Measurements from ENCODE around the gene SEMA7A.

The SEMA7A gene

GRCh38 chr15:74451322-74451721 is 17.6 kb upstream of the SEMA7A start:
- DNase-seq, result no peak

- DNase-seq, result no peak
Observed at GRCh38 chr15:74449643-74450205, 16.0 kb upstream of the SEMA7A start.

- no peak for DNase-seq
Observed at GRCh38 chr15:74449095-74449494, 15.3 kb upstream of the SEMA7A start.

GRCh38 chr15:74445816-74446763 is 12.3 kb upstream of the SEMA7A start:
- no peak for DNase-seq

GRCh38 chr15:74444106-74445062 is 10.6 kb upstream of the SEMA7A start:
- no peak for DNase-seq

- no peak for DNase-seq
Observed at GRCh38 chr15:74443100-74443909, 9.5 kb upstream of the SEMA7A start.

- no peak for DNase-seq
Observed at GRCh38 chr15:74442604-74443003, 8.8 kb upstream of the SEMA7A start.

GRCh38 chr15:74442063-74442462 is 8.3 kb upstream of the SEMA7A start:
- no peak for DNase-seq

GRCh38 chr15:74441248-74441941 is 7.6 kb upstream of the SEMA7A start:
- DNase-seq, result no peak

- DNase-seq, result peak; percentile 83
Observed at GRCh38 chr15:74438721-74439316, 5.1 kb upstream of the SEMA7A start.

- DNase-seq, result no peak
Observed at GRCh38 chr15:74438206-74438605, 4.4 kb upstream of the SEMA7A start.

- DNase-seq, result no peak
Observed at GRCh38 chr15:74434263-74435136, 742 bp upstream of the SEMA7A start.

GRCh38 chr15:74432968-74433591 is 678 bp downstream of the SEMA7A start:
- DNase-seq, result peak; percentile 7

- no peak for DNase-seq
Observed at GRCh38 chr15:74432271-74432967, 1.3 kb downstream of the SEMA7A start.

GRCh38 chr15:74431645-74432044 is 2.1 kb downstream of the SEMA7A start:
- DNase-seq, result no peak

- no peak for DNase-seq
Observed at GRCh38 chr15:74431116-74431515, 2.6 kb downstream of the SEMA7A start.

- DNase-seq, result no peak
Observed at GRCh38 chr15:74430510-74430951, 3.2 kb downstream of the SEMA7A start.

- DNase-seq, result no peak
Observed at GRCh38 chr15:74429781-74430400, 3.9 kb downstream of the SEMA7A start.

Measured in CD4-positive, alpha-beta T cell treated with Interleukin-17A for 4 hours (primary cell).